HG02759 (cell line): ENCODE data around the gene RNF152.

ENCODE experiments used
- ATAC-seq: cut with Tn5 transposase; IDR thresholded peaks from one replicate; pipeline ENCODE4 v1.9.1; 2021; ENCODE audit warnings: mild to moderate bottlenecking, moderate library complexity; ENCODE audit not compliant: unreplicated experiment

The RNF152 gene

GRCh38 chr18:61855449-61856378, 37.1 kb downstream of the RNF152 start:
- ATAC-seq, result no peak

DNA sequence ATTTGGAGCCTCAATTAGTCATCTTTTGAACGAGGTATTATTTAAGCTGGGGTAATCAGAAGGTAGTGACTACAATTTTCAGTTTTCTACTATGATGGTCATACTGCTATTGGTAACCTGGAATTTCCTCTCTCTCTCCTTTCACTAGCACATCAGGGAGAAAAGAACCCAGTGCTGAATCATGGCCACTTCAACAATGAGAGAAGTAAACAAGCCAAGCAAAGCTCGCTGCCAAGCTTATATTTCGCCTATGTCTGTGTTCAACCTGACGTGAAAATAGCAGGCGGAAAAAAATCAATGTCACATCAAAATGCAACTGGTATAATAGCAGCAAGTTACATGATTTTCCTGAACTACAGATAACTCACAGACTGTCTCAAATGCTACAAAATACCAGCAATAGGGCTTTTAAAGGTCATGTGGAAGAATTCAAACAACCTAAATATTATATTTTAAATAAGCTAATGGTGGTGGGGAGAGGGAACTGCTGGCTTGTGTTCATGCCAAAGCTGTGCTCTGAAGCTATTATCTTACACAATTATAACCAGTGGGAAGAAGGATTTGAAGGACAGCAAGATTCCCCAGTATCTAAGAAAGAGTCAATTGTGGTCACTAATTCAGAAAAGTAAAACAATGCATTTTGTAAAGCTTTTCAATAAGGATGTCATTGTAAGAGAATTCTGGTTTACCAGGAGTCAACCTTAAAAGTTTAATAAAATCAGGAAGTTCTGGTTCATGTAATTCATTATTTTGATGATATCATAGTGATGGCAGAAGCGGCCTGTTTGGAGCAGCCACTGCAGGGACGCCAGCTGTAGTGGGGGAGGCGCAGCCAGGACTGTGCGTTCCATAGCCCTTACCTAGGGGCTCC, 38.0 kb downstream of the RNF152 start:
- no peak for ATAC-seq

- no peak for ATAC-seq
Measured at GRCh38 chr18:61853855-61854254, 39.0 kb downstream of the RNF152 start.

DNA sequence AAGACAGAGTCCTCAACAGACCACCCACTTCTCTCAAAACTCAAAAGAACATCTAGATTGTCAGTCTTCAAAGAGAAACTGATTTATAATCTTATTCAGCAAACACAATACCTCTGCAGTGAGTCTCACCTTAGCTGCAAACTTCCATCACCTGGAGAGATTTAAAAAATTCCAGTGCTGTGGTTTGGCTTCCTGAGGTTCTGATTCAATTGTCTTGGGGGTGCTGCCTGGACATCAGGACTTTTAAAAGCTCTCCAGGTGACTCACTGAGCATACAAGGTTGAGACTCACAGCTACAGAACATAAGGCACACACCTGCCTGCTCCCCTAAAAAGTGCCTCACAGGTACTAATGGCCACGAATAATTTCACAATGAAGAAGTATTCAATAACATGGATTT, 40.3 kb downstream of the RNF152 start:
- ATAC-seq, result no peak

DNA sequence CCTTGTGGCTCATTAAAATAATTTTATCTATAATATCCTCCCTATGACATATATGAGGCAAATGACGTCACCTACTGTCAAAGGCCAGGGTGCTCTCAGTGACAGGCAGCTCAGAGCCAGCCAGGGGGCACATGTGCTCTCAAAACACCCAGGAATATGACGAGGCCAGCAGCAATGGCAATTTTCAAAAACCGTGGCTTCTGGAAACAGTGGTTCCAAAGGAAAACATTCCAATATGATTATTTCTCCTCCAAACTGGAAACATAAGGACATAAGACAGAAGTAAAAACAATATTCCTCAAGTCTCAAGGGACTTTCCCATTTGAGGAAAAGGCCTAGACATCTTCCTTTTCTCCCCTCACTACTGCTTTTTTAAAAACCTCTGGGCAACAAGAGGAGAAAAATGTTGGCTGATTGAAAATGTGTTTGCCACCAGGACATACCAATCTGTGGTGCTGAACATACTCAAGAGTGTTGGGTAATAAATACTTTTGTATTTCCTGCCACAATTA, 40.8 kb downstream of the RNF152 start:
- no peak for ATAC-seq

- no peak for ATAC-seq
Measured at GRCh38 chr18:61851279-61851678, 41.5 kb downstream of the RNF152 start.

GRCh38 chr18:61850756-61851155, 42.1 kb downstream of the RNF152 start:
- ATAC-seq, result no peak

GRCh38 chr18:61847164-61847791, 45.5 kb downstream of the RNF152 start:
- ATAC-seq, result no peak

GRCh38 chr18:61845197-61845596, 47.6 kb downstream of the RNF152 start:
- ATAC-seq, result no peak

- ATAC-seq, result no peak
Measured at GRCh38 chr18:61844726-61845125, 48.1 kb downstream of the RNF152 start.

- ATAC-seq, result no peak
Measured at GRCh38 chr18:61842146-61842545, 50.7 kb downstream of the RNF152 start.

GRCh38 chr18:61841706-61842105, 51.1 kb downstream of the RNF152 start:
- no peak for ATAC-seq

- no peak for ATAC-seq
Measured at GRCh38 chr18:61840324-61840723, 52.5 kb downstream of the RNF152 start.

- ATAC-seq, result no peak
Measured at GRCh38 chr18:61838521-61838920, 54.3 kb downstream of the RNF152 start.

- no peak for ATAC-seq
Measured at GRCh38 chr18:61833978-61834377, 58.8 kb downstream of the RNF152 start.

- no peak for ATAC-seq
Measured at GRCh38 chr18:61833387-61833786, 59.4 kb downstream of the RNF152 start.

GRCh38 chr18:61832858-61833257, 59.9 kb downstream of the RNF152 start:
- ATAC-seq, result no peak

- no peak for ATAC-seq
Measured at GRCh38 chr18:61831071-61831470, 61.7 kb downstream of the RNF152 start.

- ATAC-seq, result no peak
Measured at GRCh38 chr18:61829108-61829507, 63.7 kb downstream of the RNF152 start.

DNA sequence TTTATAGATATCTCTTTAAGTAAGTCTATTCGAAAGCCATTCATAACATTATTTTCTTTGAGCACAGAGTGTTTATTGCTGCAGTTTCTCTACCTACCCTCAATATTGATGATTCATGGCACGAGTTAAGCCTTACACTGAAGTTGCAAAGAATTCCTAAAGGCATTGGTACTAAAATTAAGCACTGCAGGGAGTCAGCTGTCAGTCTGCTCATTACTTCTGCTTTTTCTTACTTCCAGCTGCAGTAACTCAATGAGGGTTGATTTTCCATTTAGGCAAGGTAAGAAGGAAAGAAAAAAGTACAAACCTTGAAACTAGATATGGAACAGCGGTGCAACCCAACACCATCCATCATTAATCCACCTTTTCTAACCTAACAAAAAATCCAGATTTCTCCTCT, 65.2 kb downstream of the RNF152 start:
- ATAC-seq, result no peak

- ATAC-seq, result no peak
Measured at GRCh38 chr18:61825386-61825785, 67.4 kb downstream of the RNF152 start.
